T-helper 1 cell treated with Interleukin-12 subunit alpha and Interleukin-12 subunit beta and Interleukin-4 antibody, amounts not matched to agents 30 ng/mL and 1 ng/mL, for 36 hours (primary cell): Measurements from ENCODE around the gene KLF14. TPM values are rescaled to one million over a fixed set of nuclear protein-coding genes. Genes with fewer than 3 reads are reported as not detected.
"Not testable (repeated sequence)": the region's sequence is repeated elsewhere in the genome, so short reads cannot be mapped to it uniquely, and the experiment has no call there.

ENCODE experiments used
- intact Hi-C: fragments of 100-400 bp; cut with micrococcal nuclease; formaldehyde crosslinking; loops from one replicate; pipeline ENCODE4 v1.15.1; 2024
- total RNA-seq: library from RNA; stranded (reverse); gene quantifications from 2 replicates; pipeline ENCODE4 v1.2.3, GENCODE V29; 2022

KLF14 gene
- total RNA-seq = not detected in 2 replicates

DNA sequence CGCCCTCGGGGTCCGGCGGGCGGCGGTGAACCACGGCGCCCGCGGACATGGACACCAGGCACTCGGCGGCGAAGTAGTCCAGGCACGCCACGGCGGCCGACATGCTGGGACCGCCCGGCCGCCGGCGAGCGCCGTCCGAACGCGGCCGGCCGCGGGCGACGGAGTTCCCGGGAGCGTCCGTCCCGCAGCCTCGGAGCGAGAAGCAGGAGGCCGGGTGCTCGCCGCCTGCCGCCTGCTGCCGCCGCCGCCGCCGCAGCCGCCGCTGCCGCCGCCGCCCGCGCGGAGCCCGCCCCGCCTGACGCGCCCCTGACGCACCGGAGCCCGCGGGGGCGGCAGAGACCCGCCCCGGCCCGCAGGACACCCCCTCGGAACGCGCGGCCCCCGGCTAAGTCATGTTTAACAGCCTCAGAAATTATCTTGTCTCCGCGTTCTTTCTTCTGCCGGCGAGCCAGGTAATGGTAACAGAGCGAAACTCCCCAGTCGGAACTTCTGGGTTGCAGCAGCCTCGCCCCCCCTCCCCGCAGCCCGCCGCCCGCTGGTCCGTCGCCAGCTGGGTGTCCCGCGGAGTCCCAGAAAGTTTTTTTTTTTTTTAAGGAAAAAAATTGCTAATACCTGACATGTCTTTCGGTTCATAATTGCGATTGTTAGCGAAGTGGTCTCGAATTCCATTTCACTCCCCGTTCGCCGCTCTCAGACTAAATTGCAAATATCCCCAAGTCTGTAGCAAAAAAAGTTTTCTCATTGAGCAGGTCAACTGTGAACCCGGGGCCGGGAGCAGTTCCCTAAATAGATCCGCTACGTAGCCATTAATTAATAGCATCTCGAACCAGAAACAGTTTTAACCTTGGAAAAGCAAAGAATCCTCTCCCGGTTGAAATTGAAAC, at the start of gene KLF14:
Gene KLF14, minus strand, starts transcription at position 277 of the 884 bp plus-strand sequence. Its CDS starts 174 bp downstream, at position 103.
- intact Hi-C loops = loop anchor here (2.0 kb wide), 1 partner anchor 247 kb away; no protein-coding TSS in a partner anchor

DNA sequence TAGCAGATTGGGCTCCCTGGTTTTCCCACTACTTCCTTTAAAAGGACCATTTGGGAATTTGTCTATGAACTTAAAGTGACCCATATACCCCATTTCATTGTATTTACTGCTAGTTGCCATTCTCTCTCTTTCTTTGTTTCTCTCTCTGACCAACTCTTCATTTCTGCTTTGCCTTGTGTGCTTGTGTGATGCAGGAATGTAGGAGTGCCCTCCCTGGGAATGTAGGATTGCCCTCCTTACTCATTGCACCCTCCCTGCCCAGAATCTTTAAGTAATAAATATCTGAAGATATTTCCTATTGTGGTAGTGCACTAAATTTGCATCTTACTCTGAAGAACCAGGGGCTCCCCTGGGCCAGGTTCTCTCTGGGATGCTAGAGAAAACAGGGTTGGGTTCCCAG, 47.3 kb upstream of the KLF14 start:
- intact Hi-C loops = no loop called here

DNA sequence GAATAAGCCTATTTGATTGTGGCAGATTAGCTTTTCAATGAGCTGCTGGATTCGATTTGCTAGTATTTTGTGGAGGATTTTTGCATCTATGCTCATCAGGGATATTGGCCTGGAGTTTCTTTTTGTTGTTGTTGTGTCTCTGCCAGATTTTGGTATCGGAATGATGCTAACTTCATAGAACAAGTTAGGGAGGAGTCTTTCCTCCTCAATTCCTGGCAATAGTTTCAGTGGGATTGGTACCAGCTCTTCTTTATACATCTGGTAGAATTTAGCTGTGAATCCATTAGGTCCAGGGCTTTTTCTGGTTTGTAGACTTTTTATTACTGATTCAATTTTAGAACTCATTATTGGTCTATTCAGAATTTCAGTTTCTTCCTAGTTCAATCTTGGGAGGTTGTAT, 43.4 kb upstream of the KLF14 start:
- intact Hi-C loops = no loop called here

DNA sequence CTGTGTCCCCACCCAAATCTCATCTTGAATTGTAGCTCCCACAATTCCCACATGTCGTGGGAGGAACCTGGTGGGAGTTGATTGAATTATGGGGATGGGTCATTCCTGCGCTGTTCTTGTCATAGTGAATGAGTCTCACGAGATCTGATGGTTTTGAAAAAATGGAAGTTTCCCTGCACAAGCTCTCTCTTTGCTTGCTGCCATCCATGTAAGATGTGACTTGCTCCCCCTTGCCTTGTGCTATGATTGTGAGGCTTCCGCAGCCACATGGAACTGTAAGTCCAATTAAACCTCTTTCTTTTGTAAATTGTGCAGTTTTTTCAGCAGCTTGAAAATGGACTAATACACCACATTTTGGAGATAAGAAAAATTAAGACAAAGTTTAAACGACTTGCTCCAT, 38.4 kb upstream of the KLF14 start:
- intact Hi-C loops = not testable (repeated sequence)

DNA sequence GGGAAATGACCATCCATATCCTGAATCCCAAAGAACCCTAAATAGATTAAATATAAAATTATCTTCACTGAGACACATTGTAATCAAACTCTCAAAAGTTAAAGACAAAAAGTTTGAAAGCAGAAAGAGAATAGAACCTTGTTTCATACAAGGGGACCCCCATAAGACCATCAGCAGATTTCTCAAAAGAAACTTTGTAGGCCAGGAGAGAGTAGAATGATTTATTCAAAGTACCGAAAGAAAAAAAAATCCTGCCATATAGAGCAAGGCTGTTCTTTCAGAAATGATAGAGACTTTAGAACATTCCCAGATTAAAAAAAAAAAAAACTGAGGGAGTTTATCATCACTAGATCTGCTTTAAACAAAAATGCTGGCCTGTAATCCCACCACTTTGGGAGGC, 34.8 kb upstream of the KLF14 start:
- intact Hi-C loops = no loop called here

DNA sequence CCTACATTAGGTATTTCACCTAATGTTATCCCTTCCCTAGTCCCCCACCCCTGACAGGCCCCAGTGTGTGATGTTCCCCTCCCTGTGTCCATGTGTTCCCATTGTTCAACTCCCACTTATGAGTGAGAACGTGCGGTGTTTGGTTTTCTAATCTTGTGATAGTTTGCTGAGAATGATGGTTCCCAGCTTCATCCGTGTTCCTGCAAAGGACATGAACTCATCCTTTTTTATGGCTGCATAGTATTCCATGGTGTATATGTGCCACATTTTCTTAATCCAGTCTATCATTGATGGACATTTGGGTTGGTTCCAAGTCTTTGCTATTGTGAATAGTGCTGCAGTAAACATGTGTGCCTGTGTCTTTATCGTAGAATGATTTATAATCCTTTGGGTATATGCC, 30.6 kb upstream of the KLF14 start:
- intact Hi-C loops = not testable (repeated sequence)

DNA sequence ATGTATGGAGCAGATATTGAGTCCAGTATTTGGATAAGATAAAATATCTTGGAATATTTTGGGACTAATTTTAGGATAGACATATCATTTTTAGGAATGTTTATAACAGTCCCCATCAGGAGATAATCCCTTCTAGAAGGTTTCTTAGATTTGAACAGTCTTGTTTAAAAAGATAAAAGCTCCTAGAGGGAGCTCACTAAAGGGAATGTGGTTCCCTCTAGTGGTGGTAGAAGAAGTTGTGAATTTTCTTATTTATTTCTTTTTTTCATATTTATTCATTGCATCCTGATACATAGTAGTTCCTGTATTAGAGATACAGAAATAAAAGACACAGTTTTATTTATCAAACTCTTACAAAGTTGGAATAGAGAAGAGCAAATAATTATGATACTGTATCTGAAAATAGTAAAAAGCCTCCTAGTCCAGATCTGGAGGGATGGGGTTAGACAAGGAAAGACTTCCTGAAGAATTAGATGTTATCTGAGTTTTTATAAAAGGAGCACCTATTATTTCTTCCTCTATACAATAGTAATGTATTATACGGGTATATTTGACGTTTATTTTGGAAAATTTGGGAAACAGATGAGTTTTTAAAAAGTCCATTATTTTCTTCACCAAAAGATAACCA, 24.5 kb upstream of the KLF14 start:
- intact Hi-C loops = loop anchor here (1.0 to 2.0 kb wide), 6 partner anchors 74 to 696 kb away; partner anchors contain the start of gene TMEM209

DNA sequence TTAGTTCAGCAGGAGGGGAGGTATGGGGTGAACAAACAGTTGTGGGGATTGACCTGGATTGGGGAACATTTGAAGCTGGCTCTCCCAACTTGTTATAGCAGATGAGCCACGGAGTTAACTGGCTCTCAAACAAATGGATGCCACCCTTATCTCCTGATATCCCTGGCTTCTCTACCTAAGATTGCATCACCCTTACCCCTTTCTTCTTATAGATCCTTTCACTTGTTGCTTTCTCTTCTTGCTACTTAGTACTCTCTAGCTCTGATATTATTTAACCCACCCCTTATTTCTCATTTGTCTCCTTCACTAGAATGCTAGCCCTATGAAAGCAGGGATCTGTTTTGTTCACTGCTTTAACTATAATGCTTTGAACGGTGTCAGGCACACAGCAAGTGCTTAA, 22.3 kb upstream of the KLF14 start:
- intact Hi-C loops = no loop called here

DNA sequence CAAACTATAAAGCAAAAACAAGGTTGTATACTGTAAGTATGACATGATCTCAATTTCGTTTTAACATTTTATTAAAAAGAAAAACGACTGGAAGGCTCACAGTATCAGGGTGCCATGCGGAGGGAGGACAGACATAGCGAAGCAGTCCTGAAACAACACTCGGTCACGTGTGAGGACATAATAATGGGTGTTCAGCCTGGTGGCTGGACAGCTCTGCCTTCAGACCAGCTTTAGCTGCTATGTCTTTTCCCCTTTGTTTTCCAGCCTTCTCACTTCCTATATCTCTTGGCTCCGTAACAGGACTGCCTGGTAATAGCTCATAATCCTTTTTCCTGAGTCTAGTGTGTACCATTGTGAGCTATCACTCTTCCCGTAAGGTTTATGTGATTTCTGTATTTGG, 18.4 kb upstream of the KLF14 start:
- intact Hi-C loops = no loop called here

DNA sequence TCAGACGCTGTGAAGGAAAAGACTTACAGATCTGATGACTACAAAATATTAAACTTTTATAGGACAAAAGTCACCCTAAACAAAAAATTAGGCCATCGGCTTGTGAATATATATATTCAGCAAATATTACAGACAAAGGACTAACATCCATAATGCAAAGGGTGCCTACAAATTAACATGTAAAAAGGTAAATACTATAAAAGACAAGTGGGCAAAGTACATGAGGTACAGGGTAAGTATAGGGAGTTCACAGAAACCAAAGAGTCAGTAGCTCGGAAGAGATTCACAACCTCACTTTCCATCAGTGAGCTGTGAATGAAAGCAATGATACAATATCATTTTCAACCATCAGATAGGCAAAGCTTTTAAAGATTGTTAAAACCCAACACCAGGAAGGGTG, 16.7 kb upstream of the KLF14 start:
- intact Hi-C loops = no loop called here

DNA sequence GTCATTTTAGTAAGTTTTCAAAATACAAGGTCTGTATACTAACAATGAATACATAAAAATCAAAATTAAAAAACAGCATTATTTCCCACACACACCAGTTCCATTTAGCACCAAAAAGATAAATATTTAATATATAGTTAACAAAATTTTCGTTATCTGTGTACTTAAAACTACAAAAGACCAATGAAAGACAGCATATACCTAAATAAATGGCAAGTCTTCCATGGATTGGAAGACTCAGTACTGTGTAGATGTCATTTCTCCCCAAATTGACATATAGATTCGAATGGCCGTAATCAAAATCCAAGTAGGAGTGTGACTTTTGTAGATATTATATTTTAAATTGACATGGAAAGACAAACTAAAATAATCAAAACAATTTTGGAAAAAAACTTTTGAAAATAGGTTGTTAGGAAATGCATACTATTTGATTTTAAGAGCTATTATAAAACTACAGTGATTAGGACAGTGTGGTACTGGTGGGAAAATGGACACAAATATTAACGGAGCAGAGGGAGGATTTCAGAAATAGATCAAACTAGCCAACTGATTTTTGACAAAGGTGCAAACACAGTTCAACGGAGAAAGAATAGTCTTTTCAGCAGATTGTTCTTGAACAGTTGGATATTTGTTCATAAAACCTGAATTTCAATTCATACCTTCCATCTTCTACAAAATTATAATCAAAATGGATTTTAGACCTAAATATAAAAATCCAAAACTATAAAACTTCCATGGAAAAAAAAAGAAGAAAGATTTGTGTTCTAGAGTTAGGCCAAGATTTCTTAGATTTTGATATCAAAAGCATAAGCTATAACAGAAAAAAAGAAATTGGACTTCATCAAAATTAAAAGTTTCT, 14.8 kb upstream of the KLF14 start:
- intact Hi-C loops = no loop called here

DNA sequence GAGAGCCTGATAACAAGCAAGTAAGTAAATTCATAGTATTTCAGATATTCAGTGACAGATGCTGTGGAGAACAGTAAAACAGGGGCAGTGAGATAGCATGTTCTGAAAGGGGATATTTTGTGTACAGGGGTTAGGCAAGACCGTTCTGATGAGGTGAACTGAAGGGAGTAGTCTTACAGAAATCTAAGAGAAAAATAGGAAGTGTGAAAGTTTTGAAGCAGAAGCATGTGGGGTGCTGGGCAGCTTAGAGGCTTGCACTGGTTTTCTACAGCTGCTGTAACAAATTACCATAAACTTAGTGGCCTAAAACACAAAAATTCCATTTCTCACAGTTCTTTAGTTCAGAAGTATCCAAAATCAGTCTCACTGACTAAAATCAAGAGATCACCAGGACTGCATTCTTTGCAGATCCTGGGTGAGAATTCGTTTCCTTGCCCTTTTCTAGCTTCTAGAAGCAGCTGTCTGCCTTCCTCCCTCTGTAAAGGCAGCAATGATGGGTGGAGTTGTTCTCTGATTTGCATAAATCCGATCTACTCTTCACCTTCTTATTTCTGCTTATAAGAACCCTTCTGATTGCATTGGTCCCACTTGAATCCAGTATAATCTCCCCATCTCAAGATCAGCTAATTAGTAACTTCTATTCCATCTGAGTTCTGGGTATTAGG, 7.5 kb upstream of the KLF14 start:
- intact Hi-C loops = no loop called here

DNA sequence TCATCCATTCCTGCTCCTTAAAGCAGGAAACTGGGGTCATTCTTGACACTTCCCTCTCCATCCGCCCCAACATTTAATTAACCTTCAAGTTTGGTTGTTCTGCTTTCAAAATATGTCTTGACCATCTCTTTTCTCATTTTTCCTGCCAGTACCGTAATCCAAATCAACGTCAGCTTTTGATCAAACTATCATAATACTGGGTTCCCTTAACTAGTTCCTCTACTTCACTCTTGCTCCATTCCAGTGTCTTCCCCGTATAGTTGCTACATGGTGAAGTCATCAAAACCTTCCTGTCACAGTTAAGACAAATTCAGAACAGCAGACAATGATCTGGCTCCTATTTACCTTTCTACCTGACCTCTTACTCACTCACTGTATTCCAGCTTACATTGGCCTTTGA, 6.6 kb upstream of the KLF14 start:
- intact Hi-C loops = no loop called here

DNA sequence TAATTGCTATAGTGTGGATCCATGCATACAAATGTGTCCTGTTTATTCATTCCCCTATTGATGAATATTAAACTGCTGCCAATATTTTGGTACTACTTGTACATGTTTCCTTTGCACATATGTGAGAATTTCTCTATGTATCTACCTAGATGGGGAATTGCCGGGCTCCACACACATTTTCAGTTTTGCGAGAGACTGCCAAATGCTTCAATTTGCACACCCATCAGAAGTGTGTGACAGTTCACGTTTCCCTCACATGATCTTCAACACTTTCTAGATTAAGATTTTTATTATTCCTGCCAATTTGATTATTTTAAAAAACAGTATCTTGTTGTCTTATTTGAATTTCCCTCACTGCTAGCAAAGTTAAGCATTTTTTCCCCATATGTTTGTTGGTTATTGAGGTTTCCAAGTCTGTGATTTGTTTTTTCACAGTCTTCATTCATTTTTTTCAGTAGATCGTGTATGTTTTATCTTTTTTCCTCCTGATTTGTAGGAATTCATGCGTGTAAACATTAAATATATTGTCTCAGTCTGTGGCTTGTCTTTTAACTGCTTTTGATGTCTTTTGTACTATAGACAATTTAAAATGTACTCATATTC, 2.4 kb upstream of the KLF14 start:
- intact Hi-C loops = loop anchor here (5.0 kb wide), 2 partner anchors 494 to 664 kb away; partner anchors contain the start of gene KLHDC10

DNA sequence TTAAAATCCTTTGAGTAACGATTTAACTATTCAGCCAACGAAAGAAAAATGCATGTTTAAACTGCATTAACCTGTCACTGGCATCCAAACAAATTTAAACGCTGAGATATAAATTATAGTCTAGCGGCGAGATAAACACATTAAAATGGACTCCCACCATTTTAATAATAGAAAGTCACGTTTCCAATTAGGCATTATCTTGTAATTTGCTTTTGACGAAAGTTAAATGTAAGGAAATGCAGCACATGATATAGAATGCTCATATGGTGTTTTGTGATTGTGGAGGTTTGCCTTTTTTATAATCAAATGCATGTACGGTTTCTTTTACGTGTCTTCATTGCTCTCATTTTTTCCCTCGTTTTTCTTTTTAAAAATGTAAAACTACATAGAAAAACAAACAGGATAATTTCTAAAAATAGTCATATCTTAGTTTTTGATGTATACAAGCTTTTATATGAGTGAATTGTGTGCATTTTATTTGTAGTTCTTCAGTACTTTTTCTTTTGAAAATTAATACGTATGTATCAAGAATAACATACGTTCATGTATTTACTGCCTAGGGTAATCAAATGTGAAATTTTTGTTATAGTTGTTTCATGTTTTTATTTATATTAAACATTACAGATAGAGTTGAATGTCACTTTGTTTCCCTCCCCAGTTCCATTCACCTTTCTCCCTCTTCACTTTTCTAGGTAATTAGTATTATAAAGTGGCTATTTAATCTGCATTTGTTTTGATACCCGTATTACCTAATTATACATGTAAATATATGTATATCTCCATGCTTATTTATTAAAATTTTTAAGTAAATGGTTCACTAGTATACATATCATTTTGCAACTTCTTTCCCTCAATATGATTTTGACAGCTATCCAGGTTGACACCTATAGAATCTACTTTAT, 1.1 kb upstream of the KLF14 start:
- intact Hi-C loops = loop anchor here (2.0 to 5.0 kb wide), 3 partner anchors 248 to 663 kb away; partner anchors contain the start of gene KLHDC10

DNA sequence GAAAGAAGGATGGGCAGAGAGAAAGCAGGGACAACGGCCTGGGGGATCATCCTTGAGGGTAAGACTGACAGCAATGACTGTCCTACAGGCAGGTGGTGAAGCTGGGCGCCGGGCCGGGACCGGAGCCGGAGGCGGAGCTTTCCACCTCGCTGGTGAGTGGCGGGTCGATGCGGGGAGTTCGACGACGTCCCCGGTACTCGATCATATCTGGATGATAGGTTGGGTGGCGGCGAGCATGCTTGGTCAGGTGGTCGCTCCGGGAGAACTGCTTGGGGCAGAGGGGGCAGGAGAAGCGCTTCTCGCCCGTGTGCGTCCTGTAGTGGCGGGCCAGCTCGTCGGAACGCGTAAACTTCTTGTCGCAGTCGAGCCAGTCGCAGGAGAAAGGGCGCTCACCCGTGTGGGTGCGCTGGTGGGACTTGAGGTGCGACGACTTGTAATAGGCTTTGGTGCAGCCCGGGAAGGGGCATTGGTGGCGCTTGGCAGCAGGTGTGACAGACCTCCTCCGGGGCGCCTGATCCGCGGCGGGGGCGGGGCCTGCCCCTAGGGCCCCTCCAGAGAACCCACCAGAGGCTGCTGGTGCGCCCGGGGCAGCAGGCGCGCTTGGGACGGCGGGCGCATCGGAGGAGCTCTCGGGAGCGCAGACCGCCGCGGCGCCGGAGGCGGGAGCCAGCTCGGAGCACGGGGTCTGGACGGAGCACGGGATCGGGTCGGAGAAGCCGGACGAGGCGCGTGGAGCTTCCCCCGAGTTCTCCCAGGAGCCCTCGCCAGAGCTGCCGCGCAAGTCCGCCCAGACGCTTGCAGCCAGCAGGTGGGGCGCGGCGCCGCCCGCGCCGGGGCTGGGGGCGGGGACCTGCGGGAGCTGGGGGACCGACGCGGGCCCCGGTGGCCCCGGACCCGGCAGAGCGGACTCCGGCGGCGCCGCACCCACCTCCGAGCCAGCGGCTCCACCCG, 752 bp downstream of the KLF14 start:
- intact Hi-C loops = no loop called here

DNA sequence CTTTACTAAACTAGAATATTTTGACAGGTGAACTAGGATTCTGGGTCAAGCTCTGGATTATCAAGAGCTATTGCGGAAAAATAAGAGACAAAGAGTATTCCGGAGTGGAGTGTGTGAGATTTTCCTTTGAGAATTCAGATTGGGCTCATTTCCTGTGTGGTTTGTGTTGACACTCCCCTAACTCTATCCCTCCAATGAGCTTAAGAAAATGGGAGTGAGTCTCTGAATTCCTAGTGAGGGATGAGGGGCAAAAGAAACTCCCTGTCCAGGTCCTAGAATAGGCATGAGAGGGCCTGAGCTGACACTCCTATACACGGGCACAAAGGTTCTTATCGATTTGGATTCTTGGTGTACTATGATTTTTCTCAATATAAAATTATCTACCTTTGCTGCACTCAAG, 10.2 kb downstream of the KLF14 start:
- intact Hi-C loops = no loop called here

DNA sequence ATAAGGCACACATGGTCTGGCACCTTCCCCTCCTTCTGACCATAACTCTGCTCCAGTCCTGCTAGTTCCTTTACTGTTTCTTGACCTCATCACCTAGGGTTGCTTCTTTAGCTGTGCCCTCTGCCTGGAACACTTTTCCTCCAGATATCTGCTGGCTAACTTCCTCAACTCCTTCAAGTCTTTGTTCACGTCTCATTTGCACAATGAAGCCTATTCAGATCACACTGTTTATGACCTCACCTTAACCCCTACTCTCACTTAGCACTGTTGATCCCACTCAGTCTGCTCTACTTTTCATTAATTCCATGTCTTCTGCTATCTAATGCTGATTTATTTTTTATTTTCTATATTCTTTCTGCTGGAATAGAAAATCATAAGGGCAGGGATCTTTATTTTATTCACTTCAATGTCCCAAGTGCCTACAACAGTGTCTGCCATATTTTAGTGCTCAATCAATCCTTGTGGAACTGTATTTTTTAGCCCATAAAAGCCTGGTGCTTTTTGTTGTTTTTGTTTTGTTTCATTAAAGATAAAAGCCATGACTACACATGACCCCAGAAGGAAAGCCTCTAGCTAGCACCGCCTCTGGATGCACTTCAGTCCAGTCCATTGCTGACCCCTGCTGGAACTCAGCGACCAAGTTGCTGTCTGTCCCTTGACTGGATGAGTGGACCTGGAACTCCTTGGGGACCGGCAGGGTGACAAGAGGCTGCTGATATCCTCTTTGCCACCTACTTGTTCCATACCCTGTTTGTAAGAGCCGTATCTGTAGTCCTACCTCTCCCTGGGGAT, 12.3 kb downstream of the KLF14 start:
- intact Hi-C loops = no loop called here
